Subcutaneous adipose tissue (tissue), 4 donors: ENCODE measurements around the gene COBLL1. TPM values are rescaled to one million over a fixed set of nuclear protein-coding genes. Genes with fewer than 3 reads are reported as not detected.

Experiments used
- total RNA-seq, 4 donors: library from RNA; depleted of rRNA; stranded (reverse); fragments of >200 nt; gene quantifications; one replicate each; pipeline ENCODE4 v1.1.0, GENCODE V29; 2016
- TF ChIP-seq, protein P1 (sequence below): fragments of 450-650 bp; IDR thresholded peaks from one replicate; pipeline ENCODE4 v1.5.1; 2016; ENCODE audit warnings: low read depth, mild to moderate bottlenecking, control low read depth, antibody characterized with exemption, moderate library complexity

COBLL1 gene, protein sequence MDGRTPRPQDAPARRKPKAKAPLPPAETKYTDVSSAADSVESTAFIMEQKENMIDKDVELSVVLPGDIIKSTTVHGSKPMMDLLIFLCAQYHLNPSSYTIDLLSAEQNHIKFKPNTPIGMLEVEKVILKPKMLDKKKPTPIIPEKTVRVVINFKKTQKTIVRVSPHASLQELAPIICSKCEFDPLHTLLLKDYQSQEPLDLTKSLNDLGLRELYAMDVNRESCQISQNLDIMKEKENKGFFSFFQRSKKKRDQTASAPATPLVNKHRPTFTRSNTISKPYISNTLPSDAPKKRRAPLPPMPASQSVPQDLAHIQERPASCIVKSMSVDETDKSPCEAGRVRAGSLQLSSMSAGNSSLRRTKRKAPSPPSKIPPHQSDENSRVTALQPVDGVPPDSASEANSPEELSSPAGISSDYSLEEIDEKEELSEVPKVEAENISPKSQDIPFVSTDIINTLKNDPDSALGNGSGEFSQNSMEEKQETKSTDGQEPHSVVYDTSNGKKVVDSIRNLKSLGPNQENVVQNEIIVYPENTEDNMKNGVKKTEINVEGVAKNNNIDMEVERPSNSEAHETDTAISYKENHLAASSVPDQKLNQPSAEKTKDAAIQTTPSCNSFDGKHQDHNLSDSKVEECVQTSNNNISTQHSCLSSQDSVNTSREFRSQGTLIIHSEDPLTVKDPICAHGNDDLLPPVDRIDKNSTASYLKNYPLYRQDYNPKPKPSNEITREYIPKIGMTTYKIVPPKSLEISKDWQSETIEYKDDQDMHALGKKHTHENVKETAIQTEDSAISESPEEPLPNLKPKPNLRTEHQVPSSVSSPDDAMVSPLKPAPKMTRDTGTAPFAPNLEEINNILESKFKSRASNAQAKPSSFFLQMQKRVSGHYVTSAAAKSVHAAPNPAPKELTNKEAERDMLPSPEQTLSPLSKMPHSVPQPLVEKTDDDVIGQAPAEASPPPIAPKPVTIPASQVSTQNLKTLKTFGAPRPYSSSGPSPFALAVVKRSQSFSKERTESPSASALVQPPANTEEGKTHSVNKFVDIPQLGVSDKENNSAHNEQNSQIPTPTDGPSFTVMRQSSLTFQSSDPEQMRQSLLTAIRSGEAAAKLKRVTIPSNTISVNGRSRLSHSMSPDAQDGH
- total RNA-seq, result 100 to 1,000 TPM in 2 of 4 donors, 10 to 100 TPM in 2; 38.4 to 123 (median 91.5) TPM

DNA sequence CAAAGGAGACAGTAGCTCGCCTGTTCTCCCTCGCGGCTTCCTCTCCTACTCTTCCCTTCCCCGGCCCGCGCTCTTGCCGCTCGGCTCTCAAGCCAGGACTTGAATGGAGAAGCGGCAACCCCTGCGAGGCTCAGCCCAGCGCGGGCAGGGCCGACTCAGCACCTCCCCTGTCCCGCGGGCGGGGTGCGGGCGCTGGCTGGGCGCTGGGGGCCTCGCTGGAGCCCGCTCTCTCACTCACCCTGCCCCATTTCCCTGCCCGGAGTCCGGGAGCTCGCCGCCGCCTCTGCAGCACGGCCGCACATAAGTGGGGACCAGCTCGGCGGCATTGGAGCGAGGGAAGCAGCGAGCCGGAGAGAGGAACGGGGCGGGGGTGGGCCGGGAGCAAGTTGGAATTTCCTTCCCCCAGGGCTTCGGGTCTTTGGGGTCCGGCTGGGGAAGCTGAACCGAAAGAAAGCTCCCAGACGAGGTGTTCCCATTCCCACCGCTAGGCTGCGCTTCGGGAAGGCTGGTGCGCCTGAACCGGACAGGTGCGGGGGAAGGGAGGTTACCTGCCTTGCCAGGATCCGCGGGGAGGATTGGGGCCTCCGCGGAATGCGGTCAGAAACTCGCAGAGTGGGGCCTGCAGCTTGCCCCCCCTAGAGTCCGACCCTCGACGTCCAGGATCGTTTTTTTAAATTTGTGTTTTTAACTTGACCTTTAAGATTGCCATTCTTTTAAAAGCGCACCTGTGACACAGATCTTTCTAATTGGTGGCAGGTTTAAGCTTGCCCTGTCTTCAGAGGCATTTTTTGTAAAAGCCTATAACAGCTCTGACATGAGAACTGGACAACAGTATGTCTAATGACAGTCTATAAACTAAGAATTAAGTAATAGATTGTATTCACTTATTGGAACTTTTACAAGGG lies at the start of gene COBLL1:
Gene COBLL1, minus strand, starts transcription at position 105 of the 905 bp plus-strand sequence. CDS start 627 bp downstream, outside the sequence.
- TF ChIP-seq, protein P1, sequence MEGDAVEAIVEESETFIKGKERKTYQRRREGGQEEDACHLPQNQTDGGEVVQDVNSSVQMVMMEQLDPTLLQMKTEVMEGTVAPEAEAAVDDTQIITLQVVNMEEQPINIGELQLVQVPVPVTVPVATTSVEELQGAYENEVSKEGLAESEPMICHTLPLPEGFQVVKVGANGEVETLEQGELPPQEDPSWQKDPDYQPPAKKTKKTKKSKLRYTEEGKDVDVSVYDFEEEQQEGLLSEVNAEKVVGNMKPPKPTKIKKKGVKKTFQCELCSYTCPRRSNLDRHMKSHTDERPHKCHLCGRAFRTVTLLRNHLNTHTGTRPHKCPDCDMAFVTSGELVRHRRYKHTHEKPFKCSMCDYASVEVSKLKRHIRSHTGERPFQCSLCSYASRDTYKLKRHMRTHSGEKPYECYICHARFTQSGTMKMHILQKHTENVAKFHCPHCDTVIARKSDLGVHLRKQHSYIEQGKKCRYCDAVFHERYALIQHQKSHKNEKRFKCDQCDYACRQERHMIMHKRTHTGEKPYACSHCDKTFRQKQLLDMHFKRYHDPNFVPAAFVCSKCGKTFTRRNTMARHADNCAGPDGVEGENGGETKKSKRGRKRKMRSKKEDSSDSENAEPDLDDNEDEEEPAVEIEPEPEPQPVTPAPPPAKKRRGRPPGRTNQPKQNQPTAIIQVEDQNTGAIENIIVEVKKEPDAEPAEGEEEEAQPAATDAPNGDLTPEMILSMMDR, result no peak

DNA sequence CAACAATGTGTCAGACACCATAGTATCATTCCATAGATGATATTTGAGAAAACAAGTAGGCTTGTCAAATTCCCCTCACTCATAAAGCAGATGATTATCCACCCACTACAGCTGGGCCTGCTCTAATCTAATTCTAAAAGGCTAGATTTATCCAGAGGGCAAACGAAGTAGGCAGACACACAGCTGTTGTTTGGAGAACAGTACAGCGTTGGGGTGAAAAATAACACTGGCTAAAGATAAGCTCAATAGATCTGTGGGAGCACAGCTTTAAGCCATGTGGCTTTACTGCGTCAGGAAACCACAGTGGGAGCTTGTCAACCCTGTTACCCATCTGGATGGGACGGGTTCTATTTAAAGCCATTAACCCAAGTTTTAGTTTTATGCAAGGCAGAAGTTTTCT lies 48.9 kb upstream of the COBLL1 start:
- TF ChIP-seq, protein P1, result no peak

DNA sequence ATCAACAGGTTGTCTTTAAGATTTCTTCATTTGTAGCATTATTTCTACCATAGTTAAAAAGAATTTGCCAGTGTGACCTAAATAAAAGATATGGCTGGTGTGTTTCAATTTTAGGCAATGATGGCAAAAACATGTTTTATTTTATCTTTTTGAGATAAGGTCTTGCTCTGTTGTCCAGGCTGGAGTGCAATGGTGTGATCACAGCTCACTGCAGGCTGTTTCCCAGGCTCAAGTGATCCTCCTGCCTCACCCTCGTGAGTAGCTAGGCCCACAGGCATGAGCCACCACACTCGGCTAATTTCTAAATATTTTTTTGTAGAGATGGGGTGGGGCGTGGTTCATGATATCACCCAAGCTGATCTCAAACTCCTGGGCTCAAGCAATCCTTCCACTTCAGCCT lies 47.0 kb upstream of the COBLL1 start:
- TF ChIP-seq, protein P1, result no peak

DNA sequence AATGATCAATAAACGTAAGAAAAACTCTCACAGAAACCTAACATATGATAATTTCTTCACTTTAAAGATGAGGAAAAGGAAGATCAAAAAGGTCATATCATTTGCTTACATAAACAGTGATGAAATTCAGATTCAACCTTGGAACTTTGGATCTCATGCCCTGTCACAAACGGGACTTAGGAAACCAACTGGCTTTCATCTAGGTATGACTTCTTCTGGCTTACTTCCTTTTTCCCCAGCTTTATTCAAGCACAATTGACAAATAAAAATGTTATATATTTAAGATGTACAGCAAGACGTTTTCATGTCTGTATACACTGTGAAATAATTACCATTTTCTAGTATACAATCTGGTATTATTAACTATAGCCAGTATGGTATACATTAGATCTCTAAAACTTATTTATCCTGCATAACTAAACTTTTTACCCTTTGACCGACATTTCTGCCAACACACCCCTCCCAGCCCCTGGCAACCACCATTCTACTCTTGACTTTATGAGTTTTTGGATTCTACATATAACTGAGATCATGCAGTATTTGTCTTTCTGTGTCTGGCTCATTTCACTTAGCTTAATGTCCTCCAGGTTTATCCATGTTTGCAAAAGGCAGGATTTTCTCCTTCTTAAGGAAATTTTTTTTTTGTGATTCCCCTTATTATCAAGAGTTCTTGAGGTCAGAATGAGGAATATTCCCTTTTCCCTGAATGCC lies 46.0 kb upstream of the COBLL1 start:
- TF ChIP-seq, protein P1, result no peak

DNA sequence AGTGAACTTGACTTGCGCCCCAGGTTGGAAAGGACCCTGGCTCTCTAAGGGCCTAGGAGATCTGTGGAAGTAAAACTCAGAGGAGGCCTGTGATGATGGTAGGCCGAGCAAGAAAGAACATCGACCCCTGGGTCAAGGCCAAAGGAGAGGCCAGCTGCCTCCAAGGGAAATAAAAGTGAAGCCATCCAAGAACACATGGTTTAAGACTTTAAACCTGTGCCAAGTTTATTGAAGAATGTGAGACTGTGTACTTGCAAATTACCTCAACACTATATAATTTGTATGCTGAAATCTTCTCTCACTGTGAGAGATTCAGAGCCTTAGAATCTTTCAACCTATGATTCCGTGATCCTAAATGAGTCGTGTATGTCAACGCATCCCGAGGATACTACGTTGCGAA lies 40.7 kb upstream of the COBLL1 start:
- TF ChIP-seq, protein P1, result no peak

DNA sequence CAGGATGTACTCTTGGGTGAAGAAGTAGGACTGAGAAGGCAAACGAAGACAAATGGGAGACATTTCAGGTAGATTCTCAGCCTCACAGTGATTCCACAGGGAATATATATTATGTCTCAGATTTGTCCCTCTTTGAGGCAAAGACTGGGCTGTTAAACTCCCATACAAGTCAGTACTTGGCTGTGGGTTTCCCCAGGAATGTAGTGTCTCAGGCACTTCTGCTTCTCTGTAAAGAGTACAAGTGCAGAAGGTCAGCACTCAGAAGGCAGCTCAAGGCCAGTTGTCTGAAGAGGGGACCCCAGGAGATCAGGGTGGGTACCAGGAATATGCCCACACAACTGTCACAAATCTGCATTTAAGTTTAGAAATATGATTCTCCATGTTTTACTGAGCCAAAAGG lies 39.9 kb upstream of the COBLL1 start:
- TF ChIP-seq, protein P1, result no peak
